Fibroblast of skin of left biceps (primary cell): Measurements from ENCODE around the gene NPTXR.

Experiments
- DNase-seq, 2 experiments: peaks; one replicate each; pipeline ENCODE4 v3.0.0-alpha.2; 2013; ENCODE audit warnings: low read depth in 2 of 2

The NPTXR gene

DNA sequence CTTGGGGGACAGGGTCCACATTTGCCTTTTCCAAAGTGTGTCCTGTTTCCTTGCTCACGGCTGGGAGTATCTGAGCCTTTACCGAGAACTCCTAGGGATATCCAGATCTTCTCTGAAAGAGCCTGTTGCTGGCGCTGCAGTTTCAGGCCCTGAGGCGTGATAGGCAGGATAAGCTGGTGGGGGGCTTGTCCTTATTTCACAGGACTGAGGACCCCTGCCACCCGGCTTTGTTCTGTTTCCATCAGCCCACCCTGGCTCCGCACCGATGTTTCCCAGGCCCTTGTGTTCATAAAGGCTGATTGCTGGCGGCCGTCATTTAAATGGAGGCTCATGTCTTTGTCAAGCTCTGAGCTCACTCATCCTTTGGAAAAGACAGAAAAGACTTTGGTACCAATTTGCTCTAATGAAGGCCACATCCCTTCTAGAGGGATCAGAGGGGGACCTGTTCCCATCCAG lies 9.4 kb upstream of the NPTXR start:
- no peak for DNase-seq

DNA sequence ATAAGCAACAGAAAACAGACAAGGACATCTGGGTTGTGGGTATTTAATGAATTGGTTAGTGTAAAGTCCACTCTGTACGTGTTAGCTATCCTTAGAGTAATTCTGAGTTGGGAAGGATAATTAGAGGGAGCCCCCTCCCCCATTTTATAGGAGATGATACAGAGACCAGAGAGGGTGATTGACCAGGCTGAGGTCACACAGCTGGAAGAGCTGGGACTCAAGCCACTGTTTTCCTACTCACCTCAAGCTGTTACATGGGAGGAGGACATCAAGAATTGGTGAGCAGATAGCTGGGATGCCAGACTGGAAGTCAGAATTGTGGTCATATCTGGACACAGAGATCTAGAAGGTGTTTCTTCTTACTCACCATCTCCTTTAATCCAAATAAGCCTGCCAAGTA lies 8.7 kb upstream of the NPTXR start:
- no peak for DNase-seq

DNA sequence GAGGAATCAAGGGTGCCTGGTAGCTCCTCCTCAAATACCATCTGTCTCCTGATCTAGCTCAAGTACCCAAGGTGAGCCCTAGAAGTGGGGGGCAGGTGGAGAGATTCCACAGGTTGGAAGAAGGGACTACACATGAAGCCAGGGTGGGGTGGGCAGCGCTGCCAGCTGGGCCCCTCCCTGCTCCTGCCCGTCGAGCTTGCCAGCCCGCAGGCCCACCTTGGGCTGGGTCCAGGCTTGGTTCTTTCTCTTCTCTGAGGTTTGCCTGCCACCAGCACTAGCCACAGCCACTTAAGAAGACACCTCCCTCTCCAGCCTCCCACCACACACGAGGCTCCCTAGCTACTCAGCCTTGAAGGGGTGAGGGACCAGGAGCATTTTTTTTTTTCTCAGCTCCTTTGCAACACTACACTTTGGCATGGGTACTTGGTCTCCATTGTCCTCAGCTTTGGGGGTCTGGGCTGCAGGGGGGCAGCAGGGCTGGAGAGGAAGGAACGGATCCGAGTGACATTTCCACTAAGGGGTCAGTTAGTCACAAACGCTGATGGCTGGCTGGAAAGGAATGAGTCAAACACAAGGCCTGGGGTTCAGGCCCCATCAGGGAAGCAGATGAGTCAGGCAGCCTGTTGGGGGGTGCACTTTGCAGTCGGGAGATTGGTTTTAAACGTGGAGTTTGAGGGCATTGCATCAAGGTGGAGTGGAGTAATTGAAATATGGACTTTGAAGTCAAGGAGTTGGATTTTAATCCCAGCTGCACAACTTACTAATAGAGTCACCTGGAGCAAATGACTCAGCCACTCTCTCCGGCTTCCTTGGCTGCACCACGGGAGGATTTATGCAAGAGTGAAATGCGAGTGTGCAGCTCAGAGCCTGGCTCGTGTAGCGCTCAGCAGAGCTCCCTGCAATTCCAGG lies 7.4 kb upstream of the NPTXR start:
- DNase-seq, result no peak

DNA sequence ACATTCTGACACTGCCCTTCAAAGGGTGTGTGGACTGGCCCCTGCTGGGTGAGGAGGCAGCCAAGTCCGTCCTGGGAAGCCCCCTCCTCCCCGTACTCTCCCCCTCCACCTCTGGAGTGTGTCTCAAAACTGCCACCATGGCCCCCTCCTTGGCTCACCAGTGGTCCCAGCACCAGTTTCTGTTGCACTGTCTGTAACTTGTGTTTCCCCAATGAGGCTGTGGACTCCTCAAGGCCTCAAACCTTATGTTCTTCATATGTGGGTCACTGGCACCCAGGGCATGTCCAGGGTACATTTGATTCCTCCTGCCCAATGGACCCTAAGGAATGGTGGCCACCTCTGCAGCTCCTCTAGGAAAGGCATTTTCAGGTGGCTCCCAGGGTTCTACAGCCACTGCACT lies 6.6 kb upstream of the NPTXR start:
- DNase-seq, result no peak

- DNase-seq, result no peak
These were observed 6.0 kb upstream of the NPTXR start for GRCh38 chr22:38849811-38850210.

DNA sequence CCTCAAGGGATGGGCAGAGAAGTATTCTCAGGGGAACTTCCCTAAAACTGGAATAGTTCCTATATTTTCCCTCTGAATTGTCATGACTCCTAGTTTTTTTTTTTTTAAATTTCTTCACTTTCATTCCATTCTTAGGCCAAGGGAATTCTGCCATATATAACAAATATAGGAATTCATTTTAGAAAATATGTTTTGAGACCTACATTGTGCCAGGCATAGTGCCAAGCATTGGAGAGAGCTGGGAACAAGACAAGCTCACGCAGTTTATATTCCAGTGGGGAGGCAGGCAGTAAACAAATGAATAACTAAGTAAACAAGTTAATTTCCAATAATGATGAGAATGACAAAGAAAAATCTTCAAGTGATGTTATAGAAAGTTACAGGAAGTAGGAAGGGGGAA lies 2.6 kb upstream of the NPTXR start:
- DNase-seq, result no peak

DNA sequence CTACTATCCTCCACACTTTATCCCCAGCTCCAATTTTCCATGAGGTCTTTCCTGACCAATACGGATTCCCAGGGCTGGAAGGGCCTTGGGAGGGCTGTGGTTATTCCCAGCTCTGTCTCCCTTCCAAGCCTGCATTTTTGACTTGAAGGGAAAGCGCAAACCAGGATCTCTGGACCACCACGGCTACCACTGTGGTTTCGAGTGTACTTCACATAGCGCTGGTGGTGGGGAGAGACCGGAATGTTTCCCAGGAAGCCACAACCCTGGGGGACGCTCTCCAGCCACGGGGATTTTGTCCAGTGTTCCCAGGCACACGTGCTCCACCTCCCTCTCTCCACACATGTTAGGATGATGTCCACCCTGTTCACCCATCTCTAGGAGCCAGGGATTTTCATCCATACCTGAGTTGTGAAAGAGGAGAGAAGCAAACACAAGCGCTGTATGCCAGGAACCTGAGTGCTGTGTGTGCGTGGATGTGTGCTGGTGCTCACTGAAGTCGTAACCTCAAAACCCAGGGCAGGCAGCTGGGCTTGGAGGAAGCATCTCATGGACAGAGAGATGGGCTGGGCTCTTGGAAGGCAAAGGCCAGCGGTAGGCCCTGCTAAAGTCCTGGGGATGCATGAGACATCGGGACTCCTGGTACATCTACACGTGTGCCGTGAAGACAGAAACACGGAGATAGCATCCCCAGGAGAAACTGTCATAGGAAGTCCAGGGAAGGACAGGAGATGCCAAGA lies 1.3 kb upstream of the NPTXR start:
- no peak for DNase-seq

- DNase-seq, result no peak
These were observed 631 bp upstream of the NPTXR start for GRCh38 chr22:38844315-38845003.

GRCh38 chr22:38843201-38843656 lies 599 bp downstream of the NPTXR start:
- DNase-seq, result peak; percentile 33 to 36

- DNase-seq, result no peak
These were observed 1.2 kb downstream of the NPTXR start for GRCh38 chr22:38842512-38843200.

DNA sequence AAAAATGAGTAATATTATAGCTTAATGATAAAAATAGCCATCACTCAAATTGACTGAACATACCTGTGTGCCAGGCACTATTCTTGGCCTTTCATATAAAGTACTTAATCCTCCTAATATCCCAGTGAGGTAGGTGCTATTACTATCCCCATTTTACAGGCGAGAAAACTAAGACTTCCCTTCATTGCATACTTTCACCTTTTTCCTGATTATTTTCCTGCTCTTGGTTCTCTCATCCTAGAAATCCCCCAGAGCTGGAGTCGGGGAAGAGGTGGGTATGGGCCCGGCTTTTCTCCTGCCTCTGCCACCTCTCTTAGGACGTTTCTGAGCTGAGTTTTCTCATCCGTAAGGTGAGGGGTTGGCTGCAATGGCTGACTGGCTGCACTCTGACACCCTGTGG lies 2.2 kb downstream of the NPTXR start:
- DNase-seq, result no peak

GRCh38 chr22:38841211-38841610 lies 2.6 kb downstream of the NPTXR start:
- no peak for DNase-seq

DNA sequence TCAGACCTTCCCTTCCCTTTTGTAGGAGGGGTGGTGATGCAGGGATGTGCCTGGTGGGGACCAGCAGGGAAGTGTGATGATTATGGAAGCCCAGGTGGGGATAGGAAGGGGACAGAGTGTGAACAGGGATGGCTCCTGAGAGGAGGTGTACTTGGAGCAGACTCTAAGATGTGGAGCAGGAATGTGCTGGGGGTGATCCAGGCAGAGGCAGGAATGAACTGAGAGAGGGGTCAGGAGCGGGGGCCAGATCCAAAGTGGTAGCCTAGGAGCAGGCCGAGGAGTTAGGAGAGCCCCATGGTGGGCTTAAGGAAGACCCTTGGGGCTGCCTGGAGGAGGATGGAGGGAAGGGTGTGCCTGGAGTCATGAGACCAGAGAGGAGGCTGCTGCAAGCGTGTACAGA lies 3.7 kb downstream of the NPTXR start:
- no peak for DNase-seq

GRCh38 chr22:38839686-38840085 lies 4.1 kb downstream of the NPTXR start:
- no peak for DNase-seq

DNA sequence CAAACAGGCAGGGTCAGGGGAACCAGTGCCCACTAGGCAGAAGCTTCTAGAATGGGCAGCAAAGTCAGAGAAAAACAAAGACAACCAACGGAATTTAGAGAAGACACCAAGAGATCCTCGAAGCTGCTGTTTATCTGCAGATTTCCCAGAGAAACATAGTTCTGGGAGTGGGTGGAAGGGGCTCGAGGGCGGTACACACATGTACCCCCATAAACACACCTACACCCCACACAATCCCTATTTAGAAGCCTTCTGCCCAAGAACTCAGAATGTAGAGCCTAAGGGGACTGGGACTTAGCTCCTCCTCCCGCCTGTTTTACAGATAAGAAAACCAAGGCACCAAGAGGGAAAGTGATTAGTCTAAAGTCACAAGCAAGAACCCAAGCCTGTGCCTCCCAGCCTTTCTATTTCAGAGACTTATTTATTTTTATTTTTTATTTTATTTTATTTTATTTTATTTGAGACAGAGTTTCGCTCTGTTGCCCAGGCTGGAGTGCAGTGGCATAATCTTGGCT lies 6.4 kb downstream of the NPTXR start:
- no peak for DNase-seq

DNA sequence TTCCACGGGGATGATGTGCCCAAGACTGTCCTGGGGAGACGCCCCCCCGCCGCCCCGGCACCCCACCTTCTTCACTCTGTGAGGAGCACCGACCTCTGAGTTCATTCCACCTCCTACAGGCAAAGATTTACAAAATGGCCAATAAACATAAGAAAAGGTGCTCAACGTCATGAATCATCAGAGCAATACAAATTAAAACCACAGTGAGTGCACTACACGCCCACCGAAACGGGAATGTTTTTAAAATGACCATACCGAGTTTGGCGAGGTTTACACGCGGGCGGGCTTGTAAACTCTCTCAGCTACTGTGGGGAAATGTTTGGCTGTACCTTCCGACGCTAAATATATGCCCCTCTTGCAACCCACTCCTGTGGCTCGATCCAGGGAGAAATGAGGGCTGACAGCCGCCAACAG lies 7.9 kb downstream of the NPTXR start:
- DNase-seq, result no peak

- DNase-seq, result no peak
These were observed 8.8 kb downstream of the NPTXR start for GRCh38 chr22:38834991-38835390.

DNA sequence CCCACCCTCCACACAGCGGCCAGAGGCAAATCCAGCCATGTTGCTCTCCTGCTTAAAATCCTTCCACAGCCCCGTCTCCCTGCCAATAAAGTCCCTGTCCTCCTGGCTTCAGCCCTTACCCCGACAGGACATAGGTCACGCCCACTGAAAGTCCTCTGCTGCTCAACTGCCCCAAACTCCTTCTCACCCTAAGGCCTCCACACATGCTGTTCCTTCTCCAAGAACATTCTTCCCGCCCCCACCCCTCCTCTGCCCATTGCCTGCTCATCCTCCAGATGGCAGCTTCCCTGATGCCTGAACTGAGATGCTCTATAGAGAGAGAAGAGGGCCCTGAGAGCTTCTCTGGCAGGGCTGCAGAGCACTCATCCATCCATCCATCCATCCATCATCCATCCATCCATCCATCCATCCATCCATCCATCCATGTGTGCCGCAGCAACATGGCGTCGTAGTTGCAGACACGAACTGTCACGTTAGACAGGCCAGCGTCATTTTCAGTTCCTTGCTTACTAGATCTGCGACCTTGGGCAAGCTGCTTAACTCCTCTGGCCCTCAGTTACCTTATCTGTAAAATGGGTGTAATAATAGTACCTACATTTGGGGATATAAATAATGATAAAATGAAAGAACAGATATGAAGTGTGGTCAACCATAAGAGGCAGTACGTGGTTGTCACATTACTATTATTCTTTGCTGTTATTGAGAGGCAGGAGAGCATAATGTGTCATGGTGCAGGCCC lies 9.4 kb downstream of the NPTXR start:
- no peak for DNase-seq

GRCh38 chr22:38833061-38833460 lies 10.8 kb downstream of the NPTXR start:
- no peak for DNase-seq
